SHP77 (cell line): ENCODE results near the gene CDC45.

Source experiments
- DNase-seq, 2 experiments: peaks; one replicate each; lab custom pipeline; 2025; lab: John Stamatoyannopoulos, UW

Gene CDC45

GRCh38 chr22:19559956-19560355 lies 80.2 kb downstream of the CDC45 start:
- no peak for DNase-seq

- DNase-seq: no peak
Measured at GRCh38 chr22:19565382-19566278, 85.9 kb downstream of the CDC45 start.

GRCh38 chr22:19566279-19567156 lies 86.8 kb downstream of the CDC45 start:
- peak in 1 of 2 experiments; percentile 30 for DNase-seq

- no peak for DNase-seq
Measured at GRCh38 chr22:19567157-19568009, 87.7 kb downstream of the CDC45 start.

GRCh38 chr22:19568337-19569275 lies 88.9 kb downstream of the CDC45 start:
- peak; percentile 42 to 58 for DNase-seq

GRCh38 chr22:19569276-19569640 lies 89.5 kb downstream of the CDC45 start:
- DNase-seq: no peak

- no peak for DNase-seq
Measured at GRCh38 chr22:19569976-19570375, 90.3 kb downstream of the CDC45 start.
